GM23338 (cell line): ENCODE measurements around the gene EDA. TPM values are rescaled to one million over a fixed set of nuclear protein-coding genes. Genes with fewer than 3 reads are reported as not detected.

Experiments
- ATAC-seq: fragments of 200-7000 bp; cut with Tn5 transposase; 3 replicates; pipeline ENCODE4 v1.9.1; 2020
- DNase-seq: peaks from one replicate; pipeline ENCODE4 v3.0.0-alpha.2; 2015; ENCODE audit warnings: low spot score
- H2AFZ ChIP-seq: fragments of 200-600 bp; sonication (generic); 2 replicates; pipeline ENCODE4 v1.8.0; 2016; ENCODE audit warnings: antibody characterized with exemption, mild to moderate bottlenecking, moderate library complexity
- H3F3A ChIP-seq: fragments of 200-600 bp; sonication (generic); replicated peaks from 2 replicates; pipeline ENCODE4 v1.8.0; 2017; ENCODE audit warnings: antibody characterized with exemption, mixed run types, low read depth
- H3K27ac ChIP-seq: fragments of 200-600 bp; sonication (generic); 2 replicates; pipeline ENCODE4 v1.6.1; 2016; ENCODE audit warnings: low read depth
- H3K27me3 ChIP-seq: fragments of 200-600 bp; sonication (generic); 2 replicates; pipeline ENCODE4 v1.8.0; 2016; ENCODE audit warnings: mild to moderate bottlenecking, mixed run types, moderate library complexity; ENCODE audit not compliant: insufficient read depth
- H3K36me3 ChIP-seq: fragments of 200-600 bp; sonication (generic); 2 replicates; pipeline ENCODE4 v1.8.0; 2016; ENCODE audit warnings: mild to moderate bottlenecking; ENCODE audit not compliant: insufficient read depth
- H3K4me1 ChIP-seq: fragments of 200-600 bp; sonication (generic); 2 replicates; pipeline ENCODE4 v1.8.0; 2016; ENCODE audit warnings: mild to moderate bottlenecking, moderate library complexity; ENCODE audit not compliant: insufficient read depth
- H3K4me2 ChIP-seq: fragments of 200-600 bp; sonication (generic); 2 replicates; pipeline ENCODE4 v1.7.1; 2017; ENCODE audit warnings: mixed run types
- H3K4me3 ChIP-seq: fragments of 200-600 bp; sonication (generic); 2 replicates; pipeline ENCODE4 v1.6.1; 2016; ENCODE audit warnings: mixed run types
- H3K79me2 ChIP-seq: fragments of 200-600 bp; sonication (generic); replicated peaks from 2 replicates; pipeline ENCODE4 v1.8.0; 2017; ENCODE audit warnings: mild to moderate bottlenecking; ENCODE audit not compliant: insufficient read depth
- H3K9me2 ChIP-seq: fragments of 200-600 bp; sonication (generic); 2 replicates; pipeline ENCODE4 v1.8.0; 2017; ENCODE audit not compliant: insufficient read depth
- H4K20me1 ChIP-seq: fragments of 200-600 bp; sonication (generic); replicated peaks from 2 replicates; pipeline ENCODE4 v1.8.0; 2017; ENCODE audit warnings: mild to moderate bottlenecking; ENCODE audit not compliant: insufficient read depth
- H3K27ac Mint-ChIP-seq: 2 replicates; pipeline ENCODE4 v1.8.0; 2020; ENCODE audit warnings: inconsistent platforms, mild to moderate bottlenecking, moderate library complexity, mixed read lengths
- H3K27me3 Mint-ChIP-seq: 3 replicates; pipeline ENCODE4 v1.8.0; 2022; ENCODE audit warnings: low read depth, mild to moderate bottlenecking, moderate library complexity, mixed read lengths, inconsistent platforms; ENCODE audit not compliant: insufficient read depth, poor library complexity
- H3K36me3 Mint-ChIP-seq: 3 replicates; pipeline ENCODE4 v1.8.0; 2021; ENCODE audit warnings: low read depth, mild to moderate bottlenecking, inconsistent platforms, moderate library complexity, mixed read lengths
- H3K4me1 Mint-ChIP-seq: 3 replicates; pipeline ENCODE4 v1.8.0; 2020; ENCODE audit warnings: mild to moderate bottlenecking, inconsistent platforms, mixed read lengths
- H3K4me3 Mint-ChIP-seq: 3 replicates; pipeline ENCODE4 v1.8.0; 2021; ENCODE audit warnings: moderate library complexity, mild to moderate bottlenecking, inconsistent platforms, mixed read lengths
- H3K9me3 Mint-ChIP-seq: 3 replicates; pipeline ENCODE4 v1.8.0; 2020; ENCODE audit warnings: moderate library complexity, mild to moderate bottlenecking, inconsistent platforms, mixed read lengths
- CREB1 ChIP-seq: fragments of 250-450 bp; sonication (Bioruptor Pico); IDR thresholded peaks from 2 replicates; pipeline ENCODE4 v1.5.0; 2020; ENCODE audit warnings: low read depth, mild to moderate bottlenecking, moderate library complexity
- CTCF ChIP-seq, 2 experiments: fragments of 200-600 bp in 1 of 2; sonication (generic) in 1 of 2; conservative IDR thresholded peaks; 2 replicates each; pipeline versions ENCODE4 v1.5.1 to v1.6.1; 2016 to 2017; ENCODE audit warnings: antibody characterized with exemption in 2 of 2, low read depth in 2 of 2, mild to moderate bottlenecking in 2 of 2, moderate library complexity in 1 of 2
- ETS1 ChIP-seq: IDR thresholded peaks from 2 replicates; pipeline ENCODE4 v1.6.1; 2016; ENCODE audit warnings: antibody characterized with exemption
- EZH2 ChIP-seq: fragments of 200-600 bp; sonication (generic); IDR thresholded peaks from one replicate; pipeline ENCODE4 v1.8.0; 2017; ENCODE audit warnings: antibody characterized with exemption, mild to moderate bottlenecking, low read depth; ENCODE audit not compliant: unreplicated experiment
- EZH2phosphoT487 ChIP-seq: fragments of 200-600 bp; sonication (generic); IDR thresholded peaks from one replicate; pipeline ENCODE4 v1.8.1; 2018; ENCODE audit warnings: antibody characterized with exemption; ENCODE audit not compliant: unreplicated experiment
- JUNB ChIP-seq: IDR thresholded peaks from one replicate; pipeline ENCODE4 v1.6.1; 2016; ENCODE audit warnings: antibody characterized with exemption; ENCODE audit not compliant: unreplicated experiment
- NANOG ChIP-seq: IDR thresholded peaks from 2 replicates; pipeline ENCODE4 v1.6.1; 2016; ENCODE audit warnings: antibody characterized with exemption, borderline replicate concordance
- POLR2AphosphoS5 ChIP-seq: IDR thresholded peaks from 2 replicates; pipeline ENCODE4 v1.6.1; 2016; ENCODE audit warnings: antibody characterized with exemption, low read depth
- REST ChIP-seq: IDR thresholded peaks from one replicate; pipeline ENCODE4 v1.6.1; 2018; ENCODE audit warnings: antibody characterized with exemption; ENCODE audit not compliant: unreplicated experiment
- STAT1 ChIP-seq: IDR thresholded peaks from one replicate; pipeline ENCODE4 v1.6.1; 2016; ENCODE audit warnings: antibody characterized with exemption; ENCODE audit not compliant: unreplicated experiment
- ZNF114 ChIP-seq: fragments of 250-450 bp; sonication (Bioruptor Pico); IDR thresholded peaks from 2 replicates; pipeline ENCODE4 v1.5.0; 2020; ENCODE audit warnings: mild to moderate bottlenecking, moderate library complexity
- ZNF331 ChIP-seq: fragments of 250-450 bp; sonication (Bioruptor Pico); IDR thresholded peaks from 2 replicates; pipeline ENCODE4 v1.5.0; 2020; ENCODE audit warnings: low read depth, mild to moderate bottlenecking, moderate library complexity
- ZNF462 ChIP-seq: fragments of 250-450 bp; sonication (Bioruptor Pico); IDR thresholded peaks from 2 replicates; pipeline ENCODE4 v1.5.0; 2020; ENCODE audit warnings: mild to moderate bottlenecking, moderate library complexity
- polyA plus RNA-seq: library from polyadenylated mRNA; unstranded; fragments of >200 nt; fragmentation: Nextera tagmentation; extraction: Ambion mirVana; gene quantifications from 2 replicates; pipeline ENCODE4 v1.2.1, GENCODE V29; 2016
- total RNA-seq: library from RNA; depleted of rRNA; stranded (reverse); fragments of >200 nt; shearing (Covaris generic); gene quantifications from 2 replicates; pipeline ENCODE4 v1.2.3, GENCODE V29; 2014

EDA gene
- total and polyA plus RNA-seq, 2 experiments from 2014 or later = 6.6 to 19.6 TPM

- Mint-ChIP-seq H3K4me3 (no peak overlapping the region), H3K27ac (no peak overlapping the region), H3K9me3 (no peaks in the 10 kb centered on the region), H3K27me3 (no peaks in the 10 kb centered on the region), H3K36me3 (no peaks in the 10 kb centered on the region), H3K4me1 (peaks cover 36% of the 10 kb centered on the region)
- ATAC-seq = peak; percentile 83
- H3F3A ChIP-seq = no peaks in the 10 kb centered on the region
- DNase-seq = peak; percentile 71
- H2AFZ ChIP-seq = no peak overlapping the region; the same call in 1 of the 2 replicates
- 0 out of 2 replicates have a peak overlapping the region, but pooled peaks have one; percentile 22 for H3K4me3 ChIP-seq
- H3K27ac ChIP-seq = no peak overlapping the region
- peaks cover 26% of the 10 kb centered on the region for H3K4me1 ChIP-seq
- H3K9me2 ChIP-seq = no peaks in the 10 kb centered on the region
- H3K27me3 ChIP-seq = no peaks in the 10 kb centered on the region
- no peaks in the 10 kb centered on the region for H4K20me1 ChIP-seq
- no peaks in the 10 kb centered on the region for H3K79me2 ChIP-seq
- peak overlapping the region; percentile 46 for H3K4me2 ChIP-seq
- TF ChIP-seq ZNF462 (no peak), EZH2 (no peak), NANOG (no peak), ZNF331 (no peak), REST (no peak), POLR2AphosphoS5 (no peak), STAT1 (no peak), ZNF114 (no peak), ETS1 (no peak), JUNB (no peak), CTCF (conservative IDR thresholded peaks at IDR 0.05; ENCODE audit: low read depth in 2 of 2) (no peak), EZH2phosphoT487 (no peak), CREB1 (CRISPR knock-in tag) (no peak)
- no peaks in the 10 kb centered on the region for H3K36me3 ChIP-seq
These were observed 12.2 kb upstream of the EDA start for GRCh38 chrX:69603566-69604194.
